Stimulated activated CD8-positive, alpha-beta memory T cell treated with anti-CD3 and anti-CD28 coated beads, Interleukin-15, amount 100 ng/mL, for 24 hours (primary cell): ENCODE data around the gene DTWD1.
"Not testable (repeated sequence)": the region's sequence is repeated elsewhere in the genome, so short reads cannot be mapped to it uniquely, and the experiment has no call there.

Experiments
- DNase-seq: peaks from one replicate; pipeline ENCODE4 v3.0.0-alpha.2; 2020; ENCODE audit warnings: low read depth

DTWD1 gene

DNA sequence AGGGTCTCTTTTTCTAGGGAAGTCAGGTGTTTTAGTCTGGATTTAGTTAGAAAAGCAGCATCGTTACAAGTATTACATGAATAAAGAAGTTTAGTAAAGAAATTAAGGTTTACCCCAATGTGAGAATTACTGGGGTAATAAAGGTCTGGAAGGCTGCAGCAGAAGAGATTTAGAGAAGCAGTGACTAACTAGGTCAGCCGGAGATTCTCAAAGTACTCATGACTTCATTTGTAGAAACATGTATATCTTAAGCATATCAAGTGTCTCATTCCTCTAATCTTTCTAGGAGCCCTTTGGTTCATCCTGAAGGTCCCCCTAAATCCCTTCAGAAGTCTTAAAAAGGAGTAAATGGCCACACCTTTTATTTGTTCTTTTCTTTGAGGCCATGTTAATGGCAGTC, 26.0 kb downstream of the DTWD1 start:
- no peak for DNase-seq

DNA sequence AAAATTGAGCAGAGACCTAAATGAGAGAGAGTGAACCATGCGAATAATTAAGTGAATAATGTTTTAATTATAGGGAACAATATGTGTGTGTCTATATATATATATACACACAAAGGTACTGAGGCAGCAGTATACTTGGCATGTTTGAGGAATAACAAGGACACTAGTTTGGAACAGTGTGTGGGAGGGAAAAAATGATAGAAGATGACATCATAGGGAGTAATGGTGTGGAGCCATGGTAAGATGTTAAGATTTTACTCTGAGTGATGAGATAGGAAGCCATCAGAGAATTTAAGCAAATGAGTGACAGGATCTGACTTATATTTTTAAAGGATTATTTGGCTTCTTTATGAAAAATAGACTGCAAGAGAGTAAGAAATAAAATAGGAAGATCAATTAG, 29.1 kb downstream of the DTWD1 start:
- DNase-seq: no peak

DNA sequence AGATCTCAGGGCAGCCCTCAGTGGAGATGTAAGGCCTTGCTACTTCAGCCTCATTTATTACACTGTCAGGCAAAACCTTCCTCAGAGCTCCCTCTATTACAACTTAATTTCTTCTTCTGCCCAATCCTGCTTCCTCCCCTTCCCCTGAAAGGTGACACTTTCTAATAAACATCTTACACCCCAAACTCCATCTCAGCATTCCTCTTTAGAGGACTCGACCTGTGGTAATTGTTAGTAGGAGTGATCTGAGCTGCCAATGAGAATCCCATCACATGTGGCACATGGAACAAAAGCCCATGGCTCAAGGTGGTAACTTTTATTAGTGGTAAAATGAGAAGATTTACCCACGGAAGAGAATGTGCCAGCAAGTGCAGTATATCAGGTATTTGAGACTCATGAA, 29.8 kb downstream of the DTWD1 start:
- no peak for DNase-seq

DNA sequence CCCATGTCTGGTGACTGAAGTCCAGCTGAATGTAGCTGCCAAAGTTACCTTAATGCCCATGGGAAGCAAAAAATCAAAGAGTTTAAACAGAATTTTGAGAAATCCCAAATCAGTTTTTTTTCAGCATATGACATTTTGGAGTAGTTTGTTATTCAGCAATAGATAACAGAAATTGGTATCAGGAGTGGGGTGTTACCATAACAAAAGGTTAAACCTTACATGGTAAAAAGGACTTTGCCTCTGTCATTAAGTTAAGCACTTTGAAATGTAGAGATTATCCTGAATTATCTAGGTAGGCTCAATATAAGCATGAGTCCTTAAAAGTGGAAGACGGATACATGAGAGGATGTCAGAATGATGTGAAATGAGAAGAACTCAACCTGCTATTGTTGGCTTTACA, 32.1 kb downstream of the DTWD1 start:
- no peak for DNase-seq

DNA sequence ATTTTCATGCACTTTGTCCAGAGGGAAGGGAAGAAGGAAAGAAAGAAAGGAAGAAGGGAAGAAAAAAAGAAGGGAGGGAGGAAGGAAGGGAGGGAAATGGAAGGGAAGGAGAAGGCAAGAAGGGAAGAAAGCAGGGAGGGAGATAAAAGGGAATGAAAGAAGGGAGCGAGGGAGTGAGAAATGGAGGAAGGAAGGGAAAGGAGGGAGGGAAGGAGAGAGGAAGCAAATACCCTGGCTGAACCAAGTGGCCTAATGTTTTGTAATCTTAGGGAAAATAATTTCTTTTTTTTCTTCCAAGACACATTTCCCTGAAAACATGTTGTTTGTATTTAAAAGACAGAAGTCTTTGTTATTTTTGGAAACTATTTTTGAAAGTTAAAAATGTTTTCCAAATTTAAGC, 35.9 kb downstream of the DTWD1 start:
- no peak for DNase-seq

DNA sequence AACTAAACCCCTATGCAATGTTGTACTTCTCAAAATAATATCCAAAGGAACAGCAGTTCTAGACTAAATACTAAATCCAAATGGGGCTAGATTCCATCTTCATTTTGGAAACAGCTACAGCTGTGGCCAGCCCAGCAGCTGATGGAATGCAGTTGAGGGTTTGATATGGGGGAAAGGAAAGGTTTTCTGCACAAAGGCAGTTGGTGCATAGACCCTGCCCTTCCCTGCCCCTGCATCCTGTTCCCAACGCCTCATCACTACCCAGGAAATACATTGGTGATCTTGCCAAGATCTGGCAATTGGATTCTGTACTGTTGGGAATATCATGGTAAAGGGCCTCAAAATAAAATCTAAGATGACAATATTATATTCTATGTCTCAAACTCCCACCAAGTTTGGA, 43.9 kb downstream of the DTWD1 start:
- no peak for DNase-seq

DNA sequence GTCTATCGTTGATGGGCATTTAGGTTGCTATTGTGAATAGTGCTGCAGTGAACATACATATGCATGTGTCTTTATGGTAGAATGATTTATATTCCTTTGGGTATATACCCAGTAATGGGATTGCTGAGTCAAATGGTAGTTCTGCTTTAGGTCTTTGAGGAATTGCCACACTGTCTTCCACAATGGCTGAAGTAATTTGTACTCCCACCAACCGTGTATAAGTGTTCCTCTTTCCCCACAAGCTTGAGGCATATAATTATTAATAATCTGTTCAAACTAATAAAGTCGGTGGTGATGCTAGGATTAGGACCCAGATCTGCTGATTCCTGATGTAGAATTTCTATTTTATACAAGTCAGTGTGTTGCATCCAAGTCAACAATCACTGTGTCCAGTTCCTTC, 45.6 kb downstream of the DTWD1 start:
- DNase-seq: not testable (repeated sequence)

DNA sequence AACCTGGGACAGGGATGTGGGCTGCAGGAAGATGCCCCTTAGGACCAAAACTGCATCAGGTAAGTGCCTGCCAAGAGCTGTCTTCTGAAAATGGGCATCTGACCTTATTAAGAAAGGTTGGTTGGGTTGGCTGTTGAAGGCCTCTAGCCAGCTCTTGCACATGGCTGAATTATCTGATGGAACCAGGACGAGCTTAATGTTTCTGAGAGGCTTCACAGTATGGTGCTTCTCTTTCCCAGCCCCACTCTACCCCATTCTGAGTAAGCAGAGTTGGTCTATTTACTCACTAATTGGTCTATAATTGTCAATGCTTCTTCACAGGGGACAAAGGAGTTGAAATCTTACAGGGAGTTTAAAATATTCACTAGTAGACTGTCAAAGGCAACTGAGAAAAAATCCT, 48.4 kb downstream of the DTWD1 start:
- DNase-seq: no peak

DNA sequence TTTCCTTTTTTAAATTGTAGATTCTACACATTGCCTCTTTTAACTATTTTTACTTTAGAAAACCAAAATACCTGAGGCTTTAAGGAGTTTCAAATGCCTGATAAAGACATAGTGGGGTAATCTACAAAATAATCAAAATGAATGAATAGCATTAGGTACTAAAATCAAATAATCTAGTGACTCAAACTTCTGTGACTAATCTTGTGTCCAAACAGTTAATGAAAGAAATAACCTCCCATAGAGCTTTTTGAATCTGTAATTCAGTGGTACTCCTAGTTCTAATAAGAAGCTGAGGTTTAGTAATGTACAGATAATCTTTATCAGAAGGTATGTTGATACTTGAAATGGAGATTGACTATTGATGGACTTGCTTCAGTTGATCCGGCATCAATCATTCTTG, 53.0 kb downstream of the DTWD1 start:
- no peak for DNase-seq

DNA sequence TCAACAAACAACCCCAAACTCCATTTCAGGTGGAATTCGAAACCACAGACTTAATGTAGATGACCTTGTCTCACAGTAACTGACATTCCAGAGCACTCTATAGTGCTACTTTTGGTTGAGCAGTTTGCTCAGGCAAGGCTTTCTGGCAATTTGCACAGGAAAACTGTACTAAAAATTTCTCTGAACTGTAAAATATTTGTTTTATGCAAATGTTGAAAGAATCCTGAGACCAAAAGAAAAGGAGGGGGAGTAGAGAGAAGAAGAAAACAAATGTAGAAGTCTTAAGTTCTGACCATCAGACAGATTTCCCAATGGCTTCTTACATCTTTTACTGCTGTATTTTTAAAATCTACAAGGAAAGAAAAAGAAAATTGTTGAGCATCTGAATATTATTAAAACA, 53.5 kb downstream of the DTWD1 start:
- no peak for DNase-seq

DNA sequence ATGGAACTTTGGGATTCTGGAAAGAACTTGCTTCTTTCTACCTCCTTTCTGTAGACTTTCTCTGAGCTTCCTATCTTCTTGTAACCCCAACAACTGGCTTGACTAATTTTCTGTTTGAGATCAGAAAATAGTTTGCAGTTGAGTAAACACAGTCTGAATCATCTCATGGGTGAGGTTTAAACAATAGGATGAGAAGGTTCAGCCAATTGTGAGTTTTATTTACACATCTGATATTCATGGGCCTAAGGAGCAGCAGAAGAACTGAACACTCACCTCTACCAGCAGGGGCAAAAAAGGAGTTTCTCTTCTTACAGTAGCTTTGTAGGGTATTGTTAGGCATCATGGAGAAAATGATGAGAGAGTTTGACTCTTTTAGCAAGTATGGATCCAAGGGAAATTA, 54.2 kb downstream of the DTWD1 start:
- no peak for DNase-seq

DNA sequence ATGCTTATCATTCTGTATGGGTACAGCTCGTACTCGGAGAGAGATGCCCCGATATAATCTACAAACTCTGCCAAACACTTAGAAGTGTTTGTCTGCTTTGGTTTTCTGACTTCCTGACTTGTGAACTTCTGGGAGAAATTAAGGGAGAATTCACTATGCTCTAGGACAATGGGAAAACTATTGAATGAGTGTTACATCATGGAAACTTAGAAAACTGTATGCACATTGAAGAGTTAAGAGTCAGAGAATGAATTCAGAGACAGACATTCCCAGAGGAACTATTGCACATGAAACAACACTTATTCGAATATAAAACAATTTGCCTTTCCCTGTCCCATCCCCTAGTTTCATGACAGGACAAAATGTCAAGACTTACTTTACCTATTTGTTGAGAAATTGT, 57.8 kb downstream of the DTWD1 start:
- DNase-seq: no peak

DNA sequence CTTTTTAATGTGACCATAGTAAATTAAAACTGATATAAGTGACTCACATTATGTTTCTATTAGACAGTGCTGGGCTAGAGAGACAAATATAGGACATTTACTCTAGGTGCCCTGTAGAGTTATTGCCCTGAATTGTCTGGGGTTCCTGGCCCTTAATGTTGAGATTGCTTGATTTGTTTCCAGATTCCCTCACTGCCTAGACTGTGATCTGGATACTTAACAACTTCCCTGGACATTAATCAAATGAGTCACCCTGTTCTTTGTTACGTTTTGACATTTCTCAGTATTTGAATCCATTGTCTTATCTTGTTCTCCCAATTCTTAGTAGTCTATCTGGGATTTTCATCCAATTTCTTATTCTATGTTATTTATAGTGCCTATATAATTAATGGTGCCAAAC, 65.8 kb downstream of the DTWD1 start:
- no peak for DNase-seq

DNA sequence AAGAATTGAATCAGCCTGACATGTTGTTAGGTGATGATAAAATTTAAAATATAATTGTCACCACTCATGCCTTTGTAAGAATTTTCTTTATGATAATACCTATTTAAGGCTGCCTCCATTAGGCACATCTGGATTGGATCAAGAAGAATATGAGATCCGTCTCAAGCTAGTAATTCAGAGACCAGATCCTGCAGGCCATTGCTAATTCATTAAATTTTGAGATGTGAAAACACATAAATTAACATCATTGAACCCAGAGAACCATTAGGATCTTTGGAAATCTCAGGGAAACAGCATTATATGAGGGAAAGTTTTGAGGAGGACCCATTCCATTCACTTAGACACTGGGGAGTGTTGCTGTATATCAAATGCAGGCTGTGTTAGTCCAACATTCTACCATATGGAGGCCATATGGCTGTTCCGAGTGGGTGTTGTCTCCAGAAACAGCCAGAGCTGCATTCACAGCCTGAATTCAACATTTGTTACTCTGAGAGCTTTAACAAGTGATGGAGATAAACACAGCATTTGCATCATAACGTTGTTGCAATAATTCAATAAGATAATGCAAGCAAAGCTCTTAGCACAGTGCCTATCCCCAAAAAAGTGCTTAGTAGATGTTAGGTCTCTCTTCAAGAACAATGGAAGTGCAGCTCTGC, 67.4 kb downstream of the DTWD1 start:
- DNase-seq: no peak

DNA sequence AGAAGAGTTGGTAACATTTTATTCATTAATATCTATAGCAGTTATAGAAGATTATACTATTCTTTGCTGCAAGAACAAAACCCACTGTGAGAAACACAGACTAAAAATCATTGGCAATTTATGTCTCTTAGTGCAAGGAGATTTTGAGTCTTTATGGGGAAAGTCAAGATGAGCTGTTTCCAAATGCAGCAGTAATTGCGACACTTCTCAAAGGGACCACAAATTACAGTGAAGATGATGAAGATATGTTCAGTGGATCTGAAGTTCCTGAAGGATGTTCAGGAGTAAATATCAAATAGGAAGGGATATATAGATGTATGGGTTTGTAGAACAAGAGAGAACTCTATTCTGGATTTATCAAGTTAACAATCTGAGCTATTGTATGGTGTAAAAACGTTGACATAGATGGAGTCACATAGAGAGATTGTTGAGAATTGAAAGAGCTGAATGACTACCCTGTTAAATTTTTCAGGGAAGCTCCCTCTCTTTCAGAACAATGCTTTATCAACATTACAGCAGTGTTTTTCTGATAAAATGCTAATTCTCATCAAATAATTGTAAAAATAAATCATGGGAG, 71.8 kb downstream of the DTWD1 start:
- DNase-seq: no peak

DNA sequence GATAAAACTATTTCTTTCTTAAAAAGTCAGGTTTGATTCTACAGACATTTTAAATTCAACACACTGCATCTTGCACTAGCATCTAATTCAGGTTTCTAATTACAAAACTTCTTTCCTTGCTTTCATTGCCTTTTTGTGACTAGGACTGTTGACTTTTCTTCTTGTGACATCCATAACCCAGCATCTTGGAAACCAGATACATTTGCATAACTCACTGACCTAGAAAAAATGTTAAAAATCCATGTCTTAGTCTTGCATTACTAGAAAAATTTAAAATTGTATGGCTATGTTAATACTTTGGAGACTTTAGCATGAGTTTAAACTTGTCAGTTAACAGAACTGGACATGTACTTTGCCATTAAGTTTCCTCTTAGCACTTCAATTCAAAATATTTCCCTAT, 72.7 kb downstream of the DTWD1 start:
- DNase-seq: no peak

DNA sequence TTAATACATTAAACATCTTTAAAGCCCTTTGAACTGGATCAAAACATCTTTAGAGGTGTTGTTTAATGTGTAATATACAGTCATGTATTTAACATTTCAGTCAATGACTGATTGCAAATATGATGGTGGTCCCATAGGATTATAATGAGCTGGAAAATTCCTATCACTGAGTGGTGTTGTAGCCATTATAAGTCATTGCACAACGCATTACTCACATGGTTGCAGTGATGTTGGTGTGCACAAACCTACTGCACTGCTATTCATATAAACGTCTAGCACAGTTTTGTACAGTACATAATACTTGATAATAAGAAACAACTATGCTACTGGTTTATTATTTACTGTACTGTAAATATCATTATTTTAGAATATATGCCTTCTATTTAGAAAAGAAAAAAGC, 75.6 kb downstream of the DTWD1 start:
- DNase-seq: no peak

DNA sequence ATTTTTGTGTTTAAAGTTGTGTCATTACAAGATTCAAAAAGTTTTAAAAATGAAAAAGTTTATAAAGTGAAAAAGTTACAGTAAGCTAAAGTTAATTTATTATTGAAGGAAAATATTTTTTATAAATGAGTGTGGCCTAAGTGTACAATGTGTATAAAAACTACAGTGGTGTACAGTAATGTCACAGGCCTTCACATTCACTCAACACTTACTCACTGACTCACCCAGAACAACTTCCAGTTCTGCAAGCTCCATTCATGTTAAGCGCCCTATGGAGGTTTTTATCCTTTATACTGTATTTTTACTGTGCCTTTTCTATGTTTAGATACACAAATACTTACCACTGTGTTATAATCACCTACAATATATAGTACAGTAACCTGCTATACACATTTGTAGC, 76.3 kb downstream of the DTWD1 start:
- no peak for DNase-seq

DNA sequence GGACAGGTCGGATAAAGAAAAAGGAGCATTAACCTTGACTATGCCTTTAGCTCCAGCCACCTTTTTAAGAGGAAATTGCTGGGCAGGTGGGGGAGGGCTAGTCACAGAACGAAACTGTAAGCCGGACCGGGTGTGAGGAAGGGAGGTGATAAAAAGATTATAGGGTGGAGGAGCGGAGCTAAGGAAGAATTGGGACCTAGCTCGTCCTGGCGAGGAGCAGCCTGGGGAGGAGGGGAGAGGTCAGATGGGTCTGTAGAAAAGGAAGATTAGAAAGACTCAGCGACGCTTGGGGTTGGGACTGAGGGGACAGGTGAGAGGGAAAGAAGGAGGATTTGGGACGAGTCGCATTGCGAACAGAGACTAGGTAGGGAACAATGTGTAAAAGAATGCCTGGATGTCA, 82.1 kb downstream of the DTWD1 start:
- DNase-seq: not testable (repeated sequence)
